Stomach (tissue), 9 donors: ENCODE results near the gene POLR3B. TPM values are rescaled to one million over a fixed set of nuclear protein-coding genes. Genes with fewer than 3 reads are reported as not detected.

ENCODE experiments used
- DNase-seq, 2 donors: peaks; one replicate each; pipeline versions ENCODE4 v3.0.0 to v3.0.0-alpha.2; 2013 to 2019
- H3K27ac ChIP-seq, 5 donors: fragments of 200-600 bp in 4 of 5; sonication (generic) in 4 of 5; one replicate each; pipeline ENCODE4 v1.5.1; 2013 to 2019; ENCODE audit warnings: mild to moderate bottlenecking in 1 of 5, moderate library complexity in 1 of 5
- H3K27me3 ChIP-seq, 3 donors: fragments of 200-600 bp; sonication (generic); one replicate each; pipeline ENCODE4 v1.5.1; 2017 to 2019; ENCODE audit warnings: mixed run types in 1 of 3
- H3K36me3 ChIP-seq, 4 donors: fragments of 200-600 bp; sonication (generic); 1 replicate in 3 of 4; 2 replicates in 1 of 4; pipeline ENCODE4 v1.5.1; 2016 to 2019
- H3K4me1 ChIP-seq, 4 donors: fragments of 200-600 bp; sonication (generic); one replicate each; pipeline ENCODE4 v1.5.1; 2016 to 2019
- H3K4me3 ChIP-seq, 4 donors: fragments of 200-600 bp; sonication (generic) in 3 of 4; one replicate each; pipeline ENCODE4 v1.5.1; 2016 to 2019; ENCODE audit warnings: mild to moderate bottlenecking in 1 of 4
- H3K9me3 ChIP-seq, 4 donors: fragments of 200-600 bp; sonication (generic); one replicate each; pipeline ENCODE4 v1.5.1; 2016 to 2019
- CTCF ChIP-seq, 7 experiments: fragments of 450-650 bp in 4 of 7; fragments of 200-600 bp in 3 of 7; sonication (generic) in 3 of 7; IDR thresholded peaks; one replicate each; pipeline ENCODE4 v1.5.1; 2016 to 2019; ENCODE audit warnings: antibody characterized with exemption in 7 of 7, control low read depth in 2 of 7, mild to moderate bottlenecking in 1 of 7
- EP300 ChIP-seq: sonication (generic); formaldehyde crosslinking; IDR thresholded peaks from one replicate; pipeline ENCODE4 v1.6.1; 2017; ENCODE audit warnings: antibody characterized with exemption
- POLR2A ChIP-seq, 4 donors: fragments of 450-650 bp; IDR thresholded peaks; one replicate each; pipeline ENCODE4 v1.6.1; 2016; ENCODE audit warnings: antibody characterized with exemption in 4 of 4, control low read depth in 2 of 4, mild to moderate bottlenecking in 1 of 4, moderate library complexity in 1 of 4
- POLR2AphosphoS5 ChIP-seq, 3 donors: sonication (generic); formaldehyde crosslinking; IDR thresholded peaks; one replicate each; pipeline ENCODE4 v1.6.1; 2016; ENCODE audit warnings: antibody characterized with exemption in 3 of 3
- WGBS, 5 donors: extraction: QIAGEN DNeasy Blood & Tissue Kit in 3 of 5; methylation state at CpG; one replicate each; pipeline versions ENCODE4 v1.1.5 to v1.1.7; 2013 to 2018; 5-methylcytosine and 5-hydroxymethylcytosine counted together
- intact Hi-C: fragments of 100-400 bp; cut with DNase I; formaldehyde crosslinking; loops from one replicate; pipeline ENCODE4 v1.15.1; 2023; ENCODE audit warnings: low total_unique reads
- polyA plus RNA-seq, 3 donors: library from polyadenylated mRNA; stranded (reverse); fragments of 200-250 nt; gene quantifications; one replicate each; pipeline ENCODE4 v1.2.3, GENCODE V29; 2013
- total RNA-seq, 5 donors: library from RNA; depleted of rRNA; stranded (reverse); fragments of >200 nt; gene quantifications; one replicate each; pipeline versions ENCODE4 v1.1.0 to v1.2.3, GENCODE V29; 2014 to 2016
- donor health status: healthy with polysubstance abuse.
- donor health status: Bipolar disorder and iron deficiency.
- donor health status: healthy.

Gene POLR3B
- total and polyA plus RNA-seq, 8 donors, result 0.87 to 31.2 (median 5.0) TPM

GRCh38 chr12:106527356-106527755 lies 169.8 kb downstream of the POLR3B start:
- no peak overlapping the region for H3K4me3 ChIP-seq
- peaks cover 0 to 8% (median 2%) of the 10 kb centered on the region in 4 donors for H3K9me3 ChIP-seq
- no peaks in the 10 kb centered on the region for H3K4me1 ChIP-seq
- H3K36me3 ChIP-seq, result no peaks in the 10 kb centered on the region
- H3K27me3 ChIP-seq, result no peaks in the 10 kb centered on the region
- no peak overlapping the region for H3K27ac ChIP-seq
- TF ChIP-seq POLR2AphosphoS5 (IDR thresholded peaks at IDR 0.05) (no peak), CTCF (IDR thresholded peaks at IDR 0.05) (no peak), EP300 (no peak), POLR2A (IDR thresholded peaks at IDR 0.05) (no peak)
- no peak for DNase-seq
- WGBS, 5 donors, result 57 to 82% (median 73%) methylated on average over 2 of the region's 2 CpGs
- intact Hi-C loops, result no loop called here

GRCh38 chr12:106541201-106541600 lies 183.7 kb downstream of the POLR3B start:
- Histone ChIP-seq H3K9me3 (peaks cover 0 to 18% (median 9%) of the 10 kb centered on the region in 4 donors), H3K27me3 (peaks cover 0 to 1% (median 0%) of the 10 kb centered on the region in 3 donors), H3K4me1 (no peaks in the 10 kb centered on the region), H3K27ac (no peak overlapping the region), H3K4me3 (no peak overlapping the region), H3K36me3 (no peaks in the 10 kb centered on the region)
- TF ChIP-seq POLR2A (IDR thresholded peaks at IDR 0.05), result no peak
- no peak for TF ChIP-seq EP300
- no peak for TF ChIP-seq POLR2AphosphoS5 (IDR thresholded peaks at IDR 0.05)
- no peak for TF ChIP-seq CTCF (IDR thresholded peaks at IDR 0.05)
- DNase-seq, result no peak
- intact Hi-C loops, result no loop called here

GRCh38 chr12:106551410-106551809 lies 193.9 kb downstream of the POLR3B start:
- WGBS, 5 donors, result 74 to 83% (median 79%) methylated on average over 9 of the region's 9 CpGs
- H3K27ac ChIP-seq, result no peak overlapping the region
- no peak overlapping the region for H3K4me3 ChIP-seq
- H3K4me1 ChIP-seq, result no peaks in the 10 kb centered on the region
- intact Hi-C loops, result no loop called here
- DNase-seq, result no peak
- peaks cover 0 to 15% (median 0%) of the 10 kb centered on the region in 3 donors for H3K27me3 ChIP-seq
- no peaks in the 10 kb centered on the region for H3K36me3 ChIP-seq
- TF ChIP-seq POLR2AphosphoS5 (IDR thresholded peaks at IDR 0.05), result no peak
- no peak for TF ChIP-seq POLR2A (IDR thresholded peaks at IDR 0.05)
- TF ChIP-seq CTCF (IDR thresholded peaks at IDR 0.05), result no peak
- no peak for TF ChIP-seq EP300
- peaks cover 0 to 13% (median 11%) of the 10 kb centered on the region in 4 donors for H3K9me3 ChIP-seq

GRCh38 chr12:106552228-106552627 lies 194.7 kb downstream of the POLR3B start:
- intact Hi-C loops, result no loop called here
- Histone ChIP-seq H3K36me3 (no peaks in the 10 kb centered on the region), H3K4me3 (no peak overlapping the region), H3K27ac (no peak overlapping the region), H3K4me1 (no peaks in the 10 kb centered on the region), H3K27me3 (peaks cover 0 to 15% (median 0%) of the 10 kb centered on the region in 3 donors), H3K9me3 (peaks cover 0 to 13% (median 11%) of the 10 kb centered on the region in 4 donors)
- no peak for TF ChIP-seq POLR2AphosphoS5 (IDR thresholded peaks at IDR 0.05)
- no peak for TF ChIP-seq EP300
- TF ChIP-seq CTCF (IDR thresholded peaks at IDR 0.05), result no peak
- TF ChIP-seq POLR2A (IDR thresholded peaks at IDR 0.05), result no peak
- DNase-seq, result no peak
- WGBS, 5 donors, result 81 to 95% (median 88%) methylated on average over 1 of the region's 1 CpG

Other genes starting within 250 kb of the POLR3B start
- 10 to 100 TPM in 3 of 5 donors, 1 to 10 TPM in 1, under 1 TPM in 1; 0.58 to 79.0 (median 11.7) TPM for gene NUAK1, start 218.8 kb upstream of the POLR3B start, total RNA-seq
- 1 to 10 TPM in 2 of 3 donors, under 1 TPM in 1; 0.80 to 2.6 (median 2.4) TPM for gene NUAK1, start 218.8 kb upstream of the POLR3B start, polyA plus RNA-seq
- 10 to 100 TPM; 36.2 to 98.7 (median 71.0) TPM for gene CKAP4, start 109.7 kb upstream of the POLR3B start, total RNA-seq
- 10 to 100 TPM; 13.7 to 27.3 (median 20.6) TPM for gene CKAP4, start 109.7 kb upstream of the POLR3B start, polyA plus RNA-seq
- 10 to 100 TPM in 4 of 5 donors, under 1 TPM in 1; 0.29 to 57.5 (median 32.1) TPM for gene TCP11L2, start 55.0 kb upstream of the POLR3B start, total RNA-seq
- gene TCP11L2, start 55.0 kb upstream of the POLR3B start, polyA plus RNA-seq, result 1 to 10 TPM; 2.3 to 7.5 (median 5.0) TPM
- gene RFX4, start 225.3 kb downstream of the POLR3B start, total RNA-seq, result not detected
- gene RFX4, start 225.3 kb downstream of the POLR3B start, polyA plus RNA-seq, result not detected